Mammary epithelial cell (primary cell): ENCODE measurements around the gene GSAP.

Source experiments
- CTCF ChIP-seq, 2 donors: IDR thresholded peaks in 1 of 2; conservative IDR thresholded peaks in 1 of 2; 2 replicates each; pipeline ENCODE4 v1.5.1; 2011 to 2012; ENCODE audit warnings: inconsistent platforms in 2 of 2, low read length in 2 of 2, mild to moderate bottlenecking in 2 of 2, control low read depth in 1 of 2, low read depth in 1 of 2; ENCODE audit not compliant: insufficient read depth in 1 of 2; ENCODE audit errors: extremely low read depth in 1 of 2
- EZH2 ChIP-seq: IDR thresholded peaks from 2 replicates; pipeline ENCODE4 v1.6.1; 2012; ENCODE audit warnings: low read length, inconsistent platforms, borderline replicate concordance

- TF ChIP-seq CTCF (conservative IDR thresholded peaks at IDR 0.05 in 1 of 2, IDR thresholded peaks at IDR 0.05 in 1 of 2; ENCODE audit: extremely low read depth in 1 of 2, insufficient read depth in 1 of 2, low read depth in 1 of 2, low read length in 2 of 2) (no peak), EZH2 (no peak)
These were observed 22.9 kb downstream of the GSAP start for GRCh38 chr7:77393261-77393660.
